HG02938 (cell line): ENCODE data around the gene TBX1.
"Not testable (repeated sequence)": the region's sequence is repeated elsewhere in the genome, so short reads cannot be mapped to it uniquely, and the experiment has no call there.

Experiments used
- ATAC-seq: cut with Tn5 transposase; IDR thresholded peaks from one replicate; pipeline ENCODE4 v1.9.1; 2021; ENCODE audit warnings: mild to moderate bottlenecking, moderate library complexity; ENCODE audit not compliant: unreplicated experiment

TBX1 gene

DNA sequence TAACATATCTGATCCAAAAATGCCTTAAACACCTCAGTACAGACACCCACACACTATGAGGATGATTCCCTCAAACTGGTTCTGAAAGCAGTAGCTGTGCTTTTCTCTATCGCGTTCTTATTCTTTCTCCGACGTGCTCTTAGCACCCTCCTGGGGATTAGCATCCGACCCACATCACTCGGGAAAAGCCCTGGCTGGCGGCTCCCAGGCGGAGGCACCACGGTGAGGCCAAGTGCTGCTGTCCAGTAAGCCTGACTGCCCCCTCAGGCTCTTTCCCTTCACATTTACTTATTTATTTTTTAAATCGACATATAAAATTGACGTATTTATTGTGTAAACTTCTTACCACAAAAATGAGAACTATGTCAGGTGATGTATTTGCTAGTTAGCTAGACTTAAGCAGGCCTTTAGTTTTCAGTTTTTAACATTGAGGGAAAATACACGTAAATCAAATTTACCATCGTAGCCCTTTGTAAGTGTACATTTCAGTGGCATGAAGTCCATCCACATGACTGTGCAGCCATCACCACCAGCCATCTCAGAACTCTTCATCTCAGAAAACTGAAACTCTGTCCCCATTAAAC, 19.2 kb downstream of the TBX1 start:
- no peak for ATAC-seq

- ATAC-seq: no peak
These were observed 22.0 kb downstream of the TBX1 start for GRCh38 chr22:19782533-19782932.

- ATAC-seq: no peak
These were observed 23.2 kb downstream of the TBX1 start for GRCh38 chr22:19783586-19784383.

DNA sequence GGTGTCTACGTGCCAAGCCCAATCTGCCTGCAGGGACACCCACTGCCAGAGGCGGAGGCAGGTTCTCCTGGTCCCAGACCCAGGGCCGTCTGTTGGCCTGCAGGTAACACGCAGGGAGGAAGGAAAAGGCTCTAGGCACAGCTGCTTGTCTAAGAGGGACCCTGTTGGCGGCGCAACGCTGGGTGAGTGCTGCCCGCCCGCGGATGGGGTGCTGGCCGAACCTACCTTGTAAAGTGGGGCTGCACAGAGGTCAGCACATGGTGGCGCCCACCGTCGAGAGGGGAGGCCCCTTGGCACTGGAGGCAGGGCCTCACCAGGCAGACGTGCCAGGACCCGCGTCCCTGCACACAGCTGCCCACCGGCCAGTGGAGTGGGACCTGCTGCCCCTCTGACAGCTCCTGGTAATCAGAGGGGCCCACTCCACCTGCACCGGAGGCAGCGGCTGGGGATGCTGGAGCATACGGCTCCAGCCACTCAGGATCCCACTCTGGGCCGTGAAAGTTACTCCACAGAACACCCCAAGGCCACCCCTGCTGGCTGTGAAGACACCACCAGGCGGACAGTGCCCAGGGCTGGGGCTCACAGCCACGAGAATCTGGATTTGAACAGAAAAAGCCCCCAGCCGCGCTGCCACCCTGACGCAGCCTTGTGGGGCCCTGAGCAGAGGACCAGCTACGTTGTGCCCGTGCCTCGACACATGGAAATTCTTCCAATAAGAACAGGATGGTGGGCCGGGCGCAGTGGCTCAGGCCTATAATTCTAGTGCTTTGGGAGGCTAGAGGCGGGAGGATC, 24.0 kb downstream of the TBX1 start:
- no peak for ATAC-seq

DNA sequence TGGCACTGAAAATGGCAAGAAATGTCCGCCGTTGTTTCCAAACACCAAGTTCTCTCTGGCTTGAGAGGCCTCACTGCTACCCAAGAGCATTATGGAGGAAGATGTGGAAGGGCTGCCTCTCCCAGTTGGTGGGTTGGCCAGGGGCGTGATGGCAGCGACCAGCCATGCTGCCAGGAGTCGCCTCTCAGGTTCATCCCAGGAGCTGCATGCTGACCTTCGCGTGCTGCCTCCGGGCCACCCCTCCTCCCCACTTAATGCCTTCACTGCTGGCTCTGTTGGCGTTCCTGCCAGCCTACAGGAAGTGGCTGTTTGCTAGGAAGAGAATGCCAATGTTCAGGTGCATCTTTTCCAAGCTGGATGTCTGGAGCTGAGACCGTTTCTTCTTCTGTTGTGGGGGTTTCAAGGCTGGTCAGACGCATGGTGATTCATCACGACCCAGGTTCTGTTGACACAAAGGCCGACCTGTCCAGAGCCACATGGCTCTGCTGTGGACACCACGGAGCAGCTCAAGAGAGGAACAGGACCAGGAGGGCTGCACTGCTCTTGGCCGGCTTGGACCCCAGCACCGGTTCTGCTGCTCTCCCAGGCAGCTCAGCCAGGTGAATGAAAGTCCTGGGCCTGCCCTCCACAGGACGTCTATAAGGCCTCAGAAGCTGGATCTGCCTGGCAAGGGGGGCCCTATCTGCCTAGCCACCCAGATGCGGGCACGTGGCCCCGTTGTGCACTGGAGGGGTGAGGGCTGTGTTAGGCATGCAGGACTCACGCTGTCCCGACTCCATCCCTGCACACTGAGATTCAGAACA, 25.1 kb downstream of the TBX1 start:
- ATAC-seq: no peak

DNA sequence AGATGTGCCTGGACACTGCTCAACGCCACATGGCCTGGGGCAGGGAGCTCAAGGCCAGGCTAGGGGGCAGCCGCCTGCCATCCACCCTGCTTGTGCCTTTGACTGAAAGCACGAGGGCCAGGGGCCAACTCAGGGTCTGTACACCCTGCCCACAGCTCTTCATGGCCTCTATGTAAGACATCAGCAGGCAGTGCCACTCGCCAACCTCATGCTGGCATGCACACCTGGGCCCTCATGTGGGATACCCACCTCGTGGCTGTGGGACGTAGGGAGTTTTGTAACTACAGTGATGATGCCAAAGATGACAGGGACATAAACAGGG, 25.6 kb downstream of the TBX1 start:
- no peak for ATAC-seq

- no peak for ATAC-seq
These were observed 26.6 kb downstream of the TBX1 start for GRCh38 chr22:19786959-19787848.

- ATAC-seq: no peak
These were observed 27.2 kb downstream of the TBX1 start for GRCh38 chr22:19787849-19788141.

DNA sequence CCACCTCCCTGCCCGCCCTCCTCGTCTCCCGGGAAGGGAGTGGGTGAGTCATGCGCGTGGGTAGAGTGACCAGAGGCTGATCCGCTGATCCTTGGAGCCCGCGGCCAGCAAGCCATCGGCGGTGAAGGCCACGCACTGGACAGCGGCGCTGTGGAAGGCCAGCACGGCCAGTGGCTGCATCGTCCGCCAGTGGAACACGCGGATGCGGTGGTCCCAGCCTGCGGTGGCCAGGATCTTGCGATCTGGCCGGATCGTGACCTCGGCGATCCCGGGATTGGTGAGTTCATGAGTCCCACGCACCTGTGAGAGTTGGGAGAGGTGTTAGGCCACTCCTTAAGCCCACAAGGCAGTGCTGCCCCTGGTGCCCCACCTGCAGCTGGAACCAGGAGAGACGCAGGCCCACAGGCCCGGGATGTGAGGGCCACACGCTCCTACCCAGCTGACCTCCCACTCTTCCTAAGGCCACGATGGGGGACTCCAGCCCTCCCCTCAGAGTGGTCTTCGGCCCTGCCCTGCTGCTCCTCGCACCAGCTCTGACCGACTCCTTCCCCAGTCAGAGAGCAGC, 28.2 kb downstream of the TBX1 start:
- no peak for ATAC-seq

GRCh38 chr22:19789406-19789805, 28.8 kb downstream of the TBX1 start:
- ATAC-seq: no peak

DNA sequence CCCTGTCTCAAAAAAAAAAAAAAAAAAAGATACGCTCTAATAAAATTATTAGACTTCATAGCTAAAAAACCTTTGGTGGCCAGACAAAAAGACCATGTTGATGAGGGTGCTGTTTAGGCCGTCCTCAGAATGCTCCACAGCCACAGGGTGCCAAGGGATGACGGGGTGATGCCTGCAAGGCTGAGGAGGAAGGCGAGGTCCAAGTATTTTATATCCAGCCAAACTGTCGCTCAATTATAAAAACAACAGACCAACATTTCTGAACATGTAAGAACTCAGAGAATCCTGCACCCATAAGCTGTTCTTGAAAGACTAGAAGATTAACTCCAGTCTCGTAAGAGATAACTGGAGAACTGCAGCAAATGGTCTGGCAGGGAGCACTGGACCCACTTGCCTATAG, 29.2 kb downstream of the TBX1 start:
- no peak for ATAC-seq

- ATAC-seq: no peak
These were observed 30.7 kb downstream of the TBX1 start for GRCh38 chr22:19791243-19791642.

DNA sequence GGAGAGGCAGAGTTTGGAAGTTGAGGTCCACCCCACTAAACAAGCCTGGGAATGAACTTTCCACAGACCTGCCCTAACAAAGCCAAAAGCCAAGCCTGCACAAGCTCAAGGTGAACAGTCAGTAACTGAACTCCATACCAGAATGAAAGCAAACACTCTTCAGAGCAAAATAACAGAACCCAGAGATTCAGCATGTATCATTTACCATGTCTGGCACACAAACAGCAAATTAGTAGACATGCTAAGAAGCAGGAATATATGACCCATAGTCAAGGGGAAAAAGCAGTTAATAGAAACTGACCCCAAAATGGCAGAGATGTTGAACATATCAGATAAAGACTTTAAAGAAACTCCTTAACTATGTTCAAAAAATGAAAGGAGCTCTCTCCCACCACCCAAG, 31.3 kb downstream of the TBX1 start:
- no peak for ATAC-seq

DNA sequence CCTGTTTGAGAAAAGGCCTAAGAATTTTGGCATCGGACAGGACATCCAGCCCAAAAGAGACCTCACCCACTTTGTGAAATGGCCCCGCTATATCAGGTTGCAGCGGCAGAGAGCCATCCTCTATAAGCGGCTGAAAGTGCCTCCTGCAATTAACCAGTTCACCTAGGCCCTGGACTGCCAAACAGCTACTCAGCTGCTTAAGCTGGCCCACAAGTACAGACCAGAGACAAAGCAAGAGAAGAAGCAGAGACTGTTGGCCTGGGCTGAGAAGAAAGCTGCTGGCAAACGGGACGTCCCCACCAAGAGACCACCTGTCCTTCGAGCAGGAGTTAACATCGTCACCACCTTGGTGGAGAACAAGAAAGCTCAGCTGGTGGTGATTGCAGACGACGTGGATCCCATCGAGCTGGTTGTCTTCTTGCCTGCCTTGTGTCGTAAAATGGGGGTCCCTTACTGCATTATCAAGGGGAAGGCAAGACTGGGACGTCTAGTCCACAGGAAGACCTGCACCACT, 31.9 kb downstream of the TBX1 start:
- ATAC-seq: not testable (repeated sequence)

DNA sequence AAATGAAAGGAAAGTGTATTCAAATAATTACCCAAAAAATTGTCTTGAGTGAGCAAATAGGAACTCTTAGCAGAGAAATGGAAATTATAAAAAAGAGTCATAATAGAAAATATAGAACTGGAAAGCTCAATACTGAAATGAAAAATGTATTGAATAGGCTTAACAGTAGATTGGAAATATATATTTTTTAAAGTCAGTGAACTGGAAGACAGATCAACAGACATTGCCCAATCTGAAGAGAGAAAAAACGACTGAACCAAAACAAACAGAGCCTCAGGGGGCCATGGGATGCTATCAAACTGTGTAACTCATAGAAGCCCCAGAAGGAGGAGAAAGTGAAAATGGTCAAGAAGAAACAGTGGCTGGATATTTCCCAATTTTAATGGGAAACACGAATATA, 32.6 kb downstream of the TBX1 start:
- ATAC-seq: no peak

- no peak for ATAC-seq
These were observed 33.2 kb downstream of the TBX1 start for GRCh38 chr22:19793661-19794310.

GRCh38 chr22:19795617-19796008, 35.0 kb downstream of the TBX1 start:
- ATAC-seq: no peak

DNA sequence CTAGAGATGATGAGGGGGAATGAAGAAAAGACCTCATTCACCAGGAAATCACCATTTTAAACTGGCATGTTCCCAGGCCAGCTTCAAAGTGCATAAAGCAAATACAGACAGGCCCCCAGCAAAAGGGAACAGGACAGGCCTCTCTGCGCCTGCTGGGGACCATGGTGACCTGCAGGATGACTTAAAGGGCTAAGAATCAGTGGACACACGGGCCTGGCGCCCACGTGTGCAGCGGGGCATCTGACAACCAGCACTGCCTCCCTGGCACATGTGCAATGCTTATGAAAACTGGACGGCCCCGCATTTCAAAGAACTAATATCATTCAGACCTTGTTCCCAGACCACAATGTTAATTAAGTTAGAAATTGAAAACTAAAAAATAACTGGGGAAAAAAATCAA, 35.6 kb downstream of the TBX1 start:
- no peak for ATAC-seq
